Measurements from ENCODE around the gene NDUFA12.
A peak's percentile ranks its signal among the peaks of the same experiment; 100 is the strongest.

NDUFA12 gene

DNA sequence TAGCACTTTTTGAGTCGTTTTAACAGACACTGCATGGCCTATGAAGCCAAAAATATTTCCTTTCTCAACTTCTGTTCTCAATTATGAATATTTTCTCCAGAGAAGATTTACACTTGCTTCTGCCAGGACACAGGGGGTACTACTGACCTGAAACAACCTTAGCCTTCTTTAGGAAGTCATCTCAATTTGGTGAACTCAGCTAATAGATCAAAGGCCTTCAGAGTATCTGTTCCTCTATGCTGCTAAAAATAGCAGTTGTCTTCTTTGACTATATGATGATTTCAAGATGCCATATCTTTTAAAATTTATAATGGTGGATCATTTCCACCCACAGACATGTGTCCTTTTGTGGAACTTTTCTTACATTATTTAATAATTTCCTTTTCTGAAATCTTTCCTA, 14.0 kb upstream of the NDUFA12 start:
- Histone ChIP-seq H3K27me3 (no peaks in the 10 kb centered on the region), H3K27ac (no peak overlapping the region), H3K4me3 (ENCODE audit: low read depth in 1 of 2, low read length in 1 of 2) (no peak overlapping the region), H3K4me1 (ENCODE audit: control insufficient read depth in 1 of 2, insufficient read depth in 1 of 2, low read depth in 1 of 2, low read length in 1 of 2) (no peaks in the 10 kb centered on the region), H3K36me3 (no peaks in the 10 kb centered on the region), H3K9me3 (no peaks in the 10 kb centered on the region)
- TF ChIP-seq, protein P1, sequence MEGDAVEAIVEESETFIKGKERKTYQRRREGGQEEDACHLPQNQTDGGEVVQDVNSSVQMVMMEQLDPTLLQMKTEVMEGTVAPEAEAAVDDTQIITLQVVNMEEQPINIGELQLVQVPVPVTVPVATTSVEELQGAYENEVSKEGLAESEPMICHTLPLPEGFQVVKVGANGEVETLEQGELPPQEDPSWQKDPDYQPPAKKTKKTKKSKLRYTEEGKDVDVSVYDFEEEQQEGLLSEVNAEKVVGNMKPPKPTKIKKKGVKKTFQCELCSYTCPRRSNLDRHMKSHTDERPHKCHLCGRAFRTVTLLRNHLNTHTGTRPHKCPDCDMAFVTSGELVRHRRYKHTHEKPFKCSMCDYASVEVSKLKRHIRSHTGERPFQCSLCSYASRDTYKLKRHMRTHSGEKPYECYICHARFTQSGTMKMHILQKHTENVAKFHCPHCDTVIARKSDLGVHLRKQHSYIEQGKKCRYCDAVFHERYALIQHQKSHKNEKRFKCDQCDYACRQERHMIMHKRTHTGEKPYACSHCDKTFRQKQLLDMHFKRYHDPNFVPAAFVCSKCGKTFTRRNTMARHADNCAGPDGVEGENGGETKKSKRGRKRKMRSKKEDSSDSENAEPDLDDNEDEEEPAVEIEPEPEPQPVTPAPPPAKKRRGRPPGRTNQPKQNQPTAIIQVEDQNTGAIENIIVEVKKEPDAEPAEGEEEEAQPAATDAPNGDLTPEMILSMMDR (IDR thresholded peaks at IDR 0.05) = no peak

DNA sequence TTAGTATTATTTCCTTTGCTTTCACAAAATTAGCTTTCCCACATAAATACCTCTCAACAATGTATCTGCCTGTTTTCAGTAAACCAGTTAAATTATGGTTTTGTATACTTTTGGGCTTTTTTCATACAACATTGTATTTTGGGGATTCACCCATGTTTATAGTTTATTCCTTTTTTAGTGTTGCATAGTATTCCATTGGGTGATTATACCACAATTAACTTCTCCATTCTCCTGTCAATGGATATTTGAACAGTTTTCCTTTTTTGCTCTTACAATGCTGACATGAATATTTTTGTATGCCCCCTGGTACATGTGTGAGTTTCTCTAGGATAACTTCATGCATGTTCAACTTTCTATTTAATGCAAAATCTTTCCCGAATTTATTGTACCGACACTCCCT, 12.6 kb upstream of the NDUFA12 start:
- H3K27me3 ChIP-seq = no peaks in the 10 kb centered on the region

DNA sequence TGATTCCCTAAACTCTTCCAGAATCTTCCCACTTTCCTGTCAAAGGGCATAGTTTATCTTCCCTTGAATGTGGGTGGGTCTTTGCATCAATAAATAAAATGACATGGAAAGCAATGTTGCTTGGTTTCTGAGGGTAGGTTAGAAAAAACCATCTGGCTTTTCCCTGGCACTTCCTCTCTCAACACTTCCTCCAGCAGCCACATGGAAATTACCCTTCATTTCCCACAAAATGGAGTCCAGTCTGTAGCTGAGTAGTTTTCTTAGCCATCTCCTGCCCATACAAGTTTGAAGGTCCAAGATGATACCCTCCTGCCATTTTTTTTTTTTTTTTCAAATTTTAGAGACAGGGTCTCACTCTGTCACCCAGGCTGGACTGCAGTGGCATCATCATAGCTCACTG, 11.1 kb upstream of the NDUFA12 start:
- TF ChIP-seq, protein P1 (IDR thresholded peaks at IDR 0.05) = no peak
- Histone ChIP-seq H3K9me3 (no peaks in the 10 kb centered on the region), H3K4me1 (ENCODE audit: control insufficient read depth in 1 of 2, insufficient read depth in 1 of 2, low read depth in 1 of 2, low read length in 1 of 2) (no peaks in the 10 kb centered on the region), H3K4me3 (ENCODE audit: low read depth in 1 of 2, low read length in 1 of 2) (no peak overlapping the region), H3K27me3 (no peaks in the 10 kb centered on the region), H3K27ac (no peak overlapping the region), H3K36me3 (no peaks in the 10 kb centered on the region)

More for the DNA sequence above, 12.6 kb upstream of the NDUFA12 start:
- H3K4me3 ChIP-seq (ENCODE audit: low read depth in 1 of 2, low read length in 1 of 2) = no peak overlapping the region
- H3K9me3 ChIP-seq = no peaks in the 10 kb centered on the region
- H3K36me3 ChIP-seq = no peaks in the 10 kb centered on the region
- TF ChIP-seq, protein P1 (IDR thresholded peaks at IDR 0.05) = no peak
- H3K27ac ChIP-seq = no peak overlapping the region
- H3K4me1 ChIP-seq (ENCODE audit: control insufficient read depth in 1 of 2, insufficient read depth in 1 of 2, low read depth in 1 of 2, low read length in 1 of 2) = no peaks in the 10 kb centered on the region

DNA sequence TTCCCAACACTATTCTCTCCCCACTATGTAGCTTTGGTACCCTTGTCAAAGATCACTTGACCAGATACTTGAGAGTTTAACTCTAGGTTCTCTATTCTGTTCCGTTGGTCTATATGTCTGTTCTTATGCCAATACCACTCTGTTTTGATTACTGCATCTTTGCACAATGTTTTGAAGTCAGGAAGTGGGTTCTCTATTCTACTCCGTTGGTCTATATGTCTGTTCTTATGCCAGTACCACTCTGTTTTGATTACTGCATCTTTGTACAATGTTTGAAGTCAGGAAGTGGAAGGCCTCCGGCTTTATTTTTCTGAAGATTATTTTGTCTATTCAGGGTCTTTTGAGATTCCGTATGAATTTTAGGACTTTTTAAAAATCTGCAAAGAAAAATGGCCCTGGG, 2.7 kb upstream of the NDUFA12 start:
- TF ChIP-seq, protein P1 (IDR thresholded peaks at IDR 0.05) = no peak
- Histone ChIP-seq H3K9me3 (peaks cover 4% of the 10 kb centered on the region), H3K4me1 (ENCODE audit: control insufficient read depth in 1 of 2, insufficient read depth in 1 of 2, low read depth in 1 of 2, low read length in 1 of 2) (peaks cover 7 to 12% of the 10 kb centered on the region in 2 experiments), H3K4me3 (ENCODE audit: low read depth in 1 of 2, low read length in 1 of 2) (no peak overlapping the region), H3K27ac (no peak overlapping the region), H3K27me3 (no peaks in the 10 kb centered on the region), H3K36me3 (no peaks in the 10 kb centered on the region)

DNA sequence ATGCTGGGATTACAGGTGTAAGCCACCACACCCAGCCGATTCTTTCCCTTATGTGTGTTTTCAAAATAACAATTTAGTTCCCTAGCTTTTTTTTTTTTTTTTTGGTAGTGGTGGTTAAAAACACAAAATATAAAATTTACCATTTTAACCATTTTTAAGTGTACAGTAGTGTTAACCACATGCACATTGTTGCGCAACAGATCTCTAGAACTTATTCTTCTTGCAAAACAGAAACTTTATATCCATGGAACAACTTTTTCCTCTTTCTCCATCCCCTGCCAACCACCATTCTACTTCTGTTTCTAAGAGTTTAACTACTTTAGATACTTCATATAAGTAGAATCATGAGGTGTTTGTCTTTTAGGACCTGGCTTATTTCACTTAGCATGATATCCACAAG, 1.1 kb upstream of the NDUFA12 start:
- H3K4me3 ChIP-seq (ENCODE audit: low read depth in 1 of 2, low read length in 1 of 2) = no peak overlapping the region
- peaks cover 8% of the 10 kb centered on the region for H3K36me3 ChIP-seq
- peaks cover 4% of the 10 kb centered on the region for H3K9me3 ChIP-seq
- TF ChIP-seq, protein P1 (IDR thresholded peaks at IDR 0.05) = no peak
- no peaks in the 10 kb centered on the region for H3K27me3 ChIP-seq
- peaks cover 7 to 12% of the 10 kb centered on the region in 2 experiments for H3K4me1 ChIP-seq (ENCODE audit: control insufficient read depth in 1 of 2, insufficient read depth in 1 of 2, low read depth in 1 of 2, low read length in 1 of 2)
- H3K27ac ChIP-seq = no peak overlapping the region

DNA sequence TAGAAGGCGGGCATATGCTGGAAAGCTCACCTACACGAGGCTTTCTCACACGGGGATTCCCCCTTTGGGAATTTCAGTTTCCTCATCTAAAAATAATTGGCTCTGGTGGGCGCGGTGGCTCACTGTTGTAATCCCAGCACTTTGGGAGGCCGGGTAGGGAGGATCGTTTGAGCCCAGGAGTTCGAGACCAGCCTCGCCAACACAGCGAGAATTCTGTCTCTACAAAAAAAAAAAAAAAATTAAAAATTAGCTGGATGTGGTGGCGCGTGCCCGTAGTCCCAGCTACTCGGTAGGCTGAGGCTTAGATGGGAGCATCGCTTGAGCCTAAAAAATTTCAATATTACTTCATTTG, 400 bp upstream of the NDUFA12 start:
- Histone ChIP-seq H3K4me3 (ENCODE audit: low read depth in 1 of 2, low read length in 1 of 2) (peak overlapping the region; percentile 63 to 66), H3K27ac (peak overlapping the region; percentile 66), H3K9me3 (peaks cover 4% of the 10 kb centered on the region), H3K36me3 (peaks cover 8% of the 10 kb centered on the region), H3K27me3 (no peaks in the 10 kb centered on the region), H3K4me1 (ENCODE audit: control insufficient read depth in 1 of 2, insufficient read depth in 1 of 2, low read depth in 1 of 2, low read length in 1 of 2) (peaks cover 7 to 12% of the 10 kb centered on the region in 2 experiments)
- TF ChIP-seq, protein P1 (IDR thresholded peaks at IDR 0.05) = no peak

Measured in neutrophil (primary cell).